ENCODE measurements around the gene MATCAP1.
A peak's percentile ranks its signal among the peaks of the same experiment; 100 is the strongest.

MATCAP1 gene

GRCh38 chr16:67155295-67156142, 28.2 kb downstream of the MATCAP1 start:
- DNase-seq = peak; percentile 61

- no peak for DNase-seq
These were observed 29.0 kb downstream of the MATCAP1 start for GRCh38 chr16:67154578-67155294.

- DNase-seq = no peak
These were observed 32.2 kb downstream of the MATCAP1 start for GRCh38 chr16:67151431-67152097.

GRCh38 chr16:67150833-67151396, 32.8 kb downstream of the MATCAP1 start, which contains the start of gene B3GNT9:
TSS of gene B3GNT9 (minus strand) at chr16:67150998. CDS start at chr16:67150485, 513 bp downstream.
- peak; percentile 57 for DNase-seq

GRCh38 chr16:67150047-67150832, 33.5 kb downstream of the MATCAP1 start:
- peak; percentile 45 for DNase-seq

GRCh38 chr16:67149276-67150046, 34.3 kb downstream of the MATCAP1 start:
- no peak for DNase-seq

- no peak for DNase-seq
These were observed 35.0 kb downstream of the MATCAP1 start for GRCh38 chr16:67148656-67149275.

- no peak for DNase-seq
These were observed 35.5 kb downstream of the MATCAP1 start for GRCh38 chr16:67148221-67148620.

- no peak for DNase-seq
These were observed 36.2 kb downstream of the MATCAP1 start for GRCh38 chr16:67147437-67148140.

GRCh38 chr16:67146523-67147357, 37.0 kb downstream of the MATCAP1 start:
- DNase-seq = no peak

- no peak for DNase-seq
These were observed 38.0 kb downstream of the MATCAP1 start for GRCh38 chr16:67145746-67146145.

- DNase-seq = no peak
These were observed 38.8 kb downstream of the MATCAP1 start for GRCh38 chr16:67144943-67145342.

- no peak for DNase-seq
These were observed 41.4 kb downstream of the MATCAP1 start for GRCh38 chr16:67142342-67142741.

GRCh38 chr16:67141391-67141790, 42.4 kb downstream of the MATCAP1 start:
- no peak for DNase-seq

GRCh38 chr16:67137605-67138004, 46.2 kb downstream of the MATCAP1 start:
- no peak for DNase-seq

- no peak for DNase-seq
These were observed 54.3 kb downstream of the MATCAP1 start for GRCh38 chr16:67129422-67129821.

GRCh38 chr16:67128887-67129286, 54.9 kb downstream of the MATCAP1 start:
- no peak for DNase-seq

GRCh38 chr16:67128417-67128816, 55.3 kb downstream of the MATCAP1 start:
- DNase-seq = no peak

All from NCI-H1092 treated with DMSO at 0.1 percent for 48 hours (cell line).